Measurements from ENCODE around the gene YTHDC2. TPM values are rescaled to one million over a fixed set of nuclear protein-coding genes. Genes with fewer than 3 reads are reported as not detected.
A peak's percentile ranks its signal among the peaks of the same experiment; 100 is the strongest.

Gene YTHDC2
- total RNA-seq (2014; rRNA removed): 12.1 and 14.4 TPM in 2 replicates
- 4.2 TPM for polyA plus RNA-seq (2012)

DNA sequence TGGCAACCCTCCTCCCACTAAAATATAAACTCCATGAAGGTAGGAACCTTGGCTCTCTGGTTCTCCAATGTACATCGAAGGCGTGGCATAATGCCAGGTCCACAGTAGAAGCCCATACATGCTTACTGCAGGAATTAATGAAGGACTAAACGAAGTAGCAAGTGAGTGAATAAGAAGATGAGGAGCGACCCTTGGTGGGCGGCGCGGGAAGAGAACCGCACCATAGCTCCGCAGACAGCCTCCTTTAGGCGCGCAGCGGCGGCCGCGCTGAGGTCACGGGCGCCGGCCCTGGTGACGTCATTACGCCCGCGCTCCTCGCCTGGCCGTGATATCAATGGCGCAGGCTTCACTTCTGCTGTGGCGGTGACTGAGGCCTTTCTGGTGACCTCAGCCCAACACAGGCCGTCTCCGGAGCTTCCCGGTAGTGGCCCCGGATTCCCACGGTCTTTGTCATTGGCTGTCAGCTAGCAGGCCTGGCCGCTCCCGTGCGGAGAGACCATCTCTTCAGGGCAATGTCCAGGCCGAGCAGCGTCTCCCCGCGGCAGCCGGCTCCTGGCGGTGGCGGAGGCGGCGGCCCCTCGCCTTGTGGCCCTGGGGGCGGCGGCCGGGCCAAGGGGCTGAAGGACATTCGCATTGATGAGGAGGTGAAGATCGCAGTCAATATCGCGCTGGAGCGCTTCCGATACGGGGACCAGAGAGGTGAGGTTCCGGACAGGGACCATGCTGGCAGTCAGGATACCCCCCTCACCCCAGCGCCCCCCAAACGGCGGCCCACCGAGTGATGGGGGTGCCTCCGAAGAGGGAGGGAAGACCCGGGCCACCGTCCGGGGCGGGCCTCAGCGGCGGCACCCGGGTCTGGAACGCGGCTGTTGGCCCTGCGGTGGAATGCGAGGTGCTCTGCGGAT lies at the start of gene YTHDC2:
Gene YTHDC2, plus strand, starts transcription at position 311 of the 905 bp plus-strand sequence. Its CDS starts 202 bp downstream, at position 513.
- peak; percentile 86 for DNase-seq (ENCODE audit: low read depth)

DNA sequence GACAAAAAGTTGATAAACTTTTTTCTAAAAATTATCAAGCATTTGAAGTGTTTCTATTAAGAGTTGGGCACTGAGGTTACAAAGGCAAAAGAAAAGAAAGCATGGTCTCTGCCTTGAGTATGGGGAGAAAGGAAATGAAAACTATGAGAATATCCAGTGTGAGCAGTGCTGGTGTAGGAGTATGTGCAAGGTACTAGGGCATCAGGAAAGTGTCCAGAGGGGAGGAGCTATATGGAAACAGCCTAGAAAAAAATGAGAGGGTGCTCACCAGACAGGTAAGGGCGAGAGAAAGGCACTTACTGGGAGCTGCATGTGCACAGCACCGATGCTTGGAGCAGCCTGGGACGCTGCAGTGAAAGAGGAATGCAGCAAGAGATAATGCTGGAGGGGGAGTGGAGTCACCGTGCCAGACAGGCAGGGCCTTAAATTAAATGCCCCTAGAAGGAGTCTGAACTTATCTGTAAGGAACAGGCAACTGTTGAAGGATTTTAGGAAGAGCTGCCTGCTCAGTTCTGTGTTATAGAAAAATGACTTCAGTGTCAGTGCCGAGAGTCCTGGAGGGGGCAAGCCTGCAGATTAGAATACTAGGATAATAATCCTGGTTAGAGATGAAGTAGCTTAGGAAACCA lies 39.3 kb upstream of the YTHDC2 start:
- DNase-seq (ENCODE audit: low read depth): no peak

DNA sequence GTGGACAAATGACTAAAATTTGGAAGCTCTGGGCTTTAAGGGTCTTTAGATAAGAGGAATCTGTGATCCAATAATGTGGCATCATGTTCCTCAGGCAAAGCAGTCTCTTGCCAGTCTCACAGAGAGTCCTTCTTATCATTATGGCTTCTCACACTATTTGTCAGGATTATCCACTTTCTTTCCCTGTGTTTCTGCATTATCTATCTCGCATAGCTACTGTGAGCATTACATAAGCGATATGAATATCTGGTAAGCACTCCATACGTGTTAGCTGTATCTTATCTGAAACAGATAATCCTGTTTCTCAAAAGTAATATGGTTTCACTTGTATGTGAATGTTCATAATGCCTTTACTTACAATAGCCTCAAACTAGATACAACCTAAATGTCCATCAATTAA lies 34.8 kb upstream of the YTHDC2 start:
- DNase-seq (ENCODE audit: low read depth): no peak

DNA sequence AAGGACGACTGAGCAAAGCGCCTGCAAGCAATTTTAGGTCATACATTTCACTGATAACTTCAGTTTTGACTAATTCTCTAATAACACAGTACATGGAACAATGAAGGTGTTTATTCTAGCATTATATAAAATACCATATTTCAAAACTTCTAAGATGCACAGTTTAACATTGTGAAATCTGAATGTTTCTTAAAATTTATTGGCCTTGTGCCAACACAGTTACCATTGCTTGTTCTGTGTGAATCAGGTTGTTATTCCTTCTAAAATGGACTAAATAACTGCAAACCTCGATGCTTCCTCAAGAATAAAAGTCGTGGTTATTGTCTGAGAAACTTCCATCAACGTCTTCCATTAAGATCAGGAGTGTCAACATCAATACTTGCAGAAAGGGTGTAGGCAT lies 33.3 kb upstream of the YTHDC2 start:
- no peak for DNase-seq (ENCODE audit: low read depth)

DNA sequence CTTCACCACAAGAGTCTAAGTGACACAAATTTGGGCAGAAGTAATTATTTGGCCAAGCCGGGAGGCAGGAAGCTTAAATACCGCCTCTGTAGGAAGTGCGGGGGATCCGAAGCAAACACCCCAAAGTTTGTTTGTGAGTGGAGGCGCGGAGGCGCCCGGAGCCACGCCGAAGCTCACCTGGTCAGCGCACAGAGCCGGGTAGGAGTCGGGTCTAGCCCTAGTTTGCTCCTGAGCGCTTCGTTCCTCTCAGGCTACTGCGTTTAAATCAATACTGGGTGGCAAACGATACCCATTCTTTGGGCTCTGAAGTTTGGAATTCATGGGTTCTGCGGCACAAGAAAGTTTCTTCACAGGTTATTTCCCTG lies 26.1 kb upstream of the YTHDC2 start:
- peak; percentile 29 for DNase-seq (ENCODE audit: low read depth)

DNA sequence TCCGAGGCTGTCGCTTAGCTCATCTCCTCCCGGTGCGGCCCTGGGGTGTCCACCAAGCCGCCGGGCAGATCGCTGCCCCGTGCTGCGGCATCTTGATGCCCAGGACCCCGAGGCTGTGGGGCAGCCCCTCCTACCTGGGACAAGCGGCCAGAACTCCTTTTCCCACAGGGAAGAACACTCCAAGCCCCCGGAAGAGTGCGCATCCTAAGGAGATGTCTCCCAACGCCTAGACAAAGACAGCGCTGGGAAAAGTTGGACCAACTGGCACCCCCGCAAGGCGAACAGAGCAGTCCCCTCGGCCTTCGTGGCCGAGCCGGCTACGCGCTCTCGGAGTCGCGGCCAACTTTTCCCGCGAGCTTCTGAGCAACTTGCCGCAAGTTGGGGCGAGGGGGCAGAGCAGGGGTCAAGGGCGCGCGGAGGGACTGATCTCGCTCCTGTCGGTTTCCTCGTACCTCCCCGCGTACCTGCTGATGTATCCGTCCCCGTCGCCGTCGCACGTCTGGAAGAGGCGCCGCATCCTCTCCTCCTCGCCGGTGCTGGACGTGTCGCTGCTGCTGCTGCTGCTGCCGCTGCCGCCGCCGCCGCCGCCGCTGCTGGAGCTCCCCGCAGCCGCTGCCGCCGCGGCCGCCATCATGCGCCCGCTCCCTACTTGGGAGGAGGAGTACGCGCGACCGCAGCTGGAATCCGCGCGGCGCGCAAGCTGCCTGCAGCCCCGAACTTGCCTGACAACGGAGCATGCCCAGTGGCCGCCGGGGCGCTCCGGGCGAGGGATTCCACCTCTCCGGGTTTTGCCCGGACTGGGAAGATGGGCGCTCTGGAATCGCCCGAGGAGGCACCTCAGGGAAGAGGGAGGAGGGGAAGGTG lies 25.5 kb upstream of the YTHDC2 start, which contains the start of gene MCC:
Gene MCC, minus strand, starts transcription at position 673 of the 864 bp plus-strand sequence.
- peak; percentile 90 for DNase-seq (ENCODE audit: low read depth)

DNA sequence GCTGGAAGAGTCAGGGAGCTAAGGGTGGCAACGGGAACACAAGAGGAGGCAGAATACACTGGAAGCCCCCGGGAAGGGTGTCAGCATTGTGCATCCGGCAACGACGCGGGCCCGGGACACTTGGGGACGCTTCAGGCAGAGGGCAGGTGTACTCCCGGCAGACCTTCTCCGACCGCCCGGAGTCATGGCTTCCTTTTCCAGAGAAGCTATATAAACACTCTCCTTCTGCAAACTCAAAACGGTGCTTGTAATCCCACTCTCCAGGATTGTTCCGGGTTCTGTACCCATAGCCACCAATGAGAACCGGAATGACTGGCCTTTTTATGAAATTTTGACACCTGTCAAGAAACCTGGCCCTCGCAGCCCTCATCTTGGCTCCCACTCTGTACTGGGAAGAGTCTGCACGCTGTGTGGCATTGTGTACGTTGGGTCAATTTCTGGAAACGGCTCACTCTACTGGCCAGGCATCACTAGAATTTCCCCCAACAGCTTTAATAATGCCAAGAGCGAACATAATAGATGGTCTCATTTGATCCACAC lies 24.8 kb upstream of the YTHDC2 start:
- DNase-seq (ENCODE audit: low read depth): peak; percentile 39

DNA sequence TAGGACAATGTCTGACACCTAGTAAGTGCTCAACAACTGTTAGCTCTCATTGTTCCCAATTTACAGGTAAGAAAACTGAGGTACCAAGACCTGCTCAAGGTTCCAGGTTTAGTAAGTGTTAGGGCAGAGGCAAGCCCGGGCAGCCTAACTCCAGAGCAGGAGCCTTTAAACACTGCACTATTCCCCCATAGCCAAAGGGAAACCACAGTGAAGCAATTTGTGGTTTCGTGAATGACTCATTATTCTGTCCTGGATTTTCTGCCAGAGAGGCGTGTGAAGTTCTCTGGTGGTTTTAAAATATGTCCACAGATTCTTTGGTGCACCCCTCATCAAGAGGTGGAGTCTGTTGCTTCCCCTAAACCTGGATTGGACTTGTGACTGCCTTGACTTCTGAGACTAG lies 24.2 kb upstream of the YTHDC2 start:
- DNase-seq (ENCODE audit: low read depth): peak; percentile 99

DNA sequence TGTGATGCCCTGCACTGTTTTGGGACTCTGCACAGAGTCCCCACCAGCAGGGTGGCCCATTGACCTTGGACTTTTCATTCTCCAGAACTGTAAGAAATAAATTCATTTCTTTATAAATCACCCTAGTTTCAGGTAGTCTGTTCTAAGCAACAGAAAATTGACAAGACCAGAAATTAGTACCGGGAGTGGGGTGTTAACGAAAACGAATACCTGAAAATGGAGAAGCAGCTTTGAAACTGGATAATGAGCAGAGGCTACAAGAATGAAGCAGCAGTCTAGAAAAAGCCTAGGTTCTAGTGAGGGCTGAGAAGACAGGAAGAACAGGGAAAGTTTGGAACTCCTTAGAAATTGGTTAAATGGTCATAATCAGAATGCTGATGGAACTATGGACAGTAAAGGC lies 23.2 kb upstream of the YTHDC2 start:
- DNase-seq (ENCODE audit: low read depth): no peak

DNA sequence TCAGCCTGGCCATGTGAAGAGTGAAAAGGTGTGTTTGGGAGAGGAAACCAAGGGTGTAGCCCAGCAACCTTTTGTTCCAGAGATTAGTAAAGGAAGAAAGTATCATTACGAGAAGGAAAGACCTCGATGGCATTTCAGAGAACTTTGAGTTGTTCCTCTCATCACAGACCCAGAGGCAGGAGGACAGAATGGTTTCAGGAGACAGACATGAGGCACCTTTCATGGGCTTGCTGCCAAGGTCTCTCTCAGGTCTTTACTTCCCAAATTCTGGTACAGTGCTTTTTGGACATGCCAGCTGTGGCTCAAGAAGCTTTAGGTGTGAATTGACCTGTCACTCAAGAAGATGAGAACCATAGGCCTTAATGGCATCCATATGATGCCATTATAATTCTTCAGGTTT lies 22.5 kb upstream of the YTHDC2 start:
- no peak for DNase-seq (ENCODE audit: low read depth)

DNA sequence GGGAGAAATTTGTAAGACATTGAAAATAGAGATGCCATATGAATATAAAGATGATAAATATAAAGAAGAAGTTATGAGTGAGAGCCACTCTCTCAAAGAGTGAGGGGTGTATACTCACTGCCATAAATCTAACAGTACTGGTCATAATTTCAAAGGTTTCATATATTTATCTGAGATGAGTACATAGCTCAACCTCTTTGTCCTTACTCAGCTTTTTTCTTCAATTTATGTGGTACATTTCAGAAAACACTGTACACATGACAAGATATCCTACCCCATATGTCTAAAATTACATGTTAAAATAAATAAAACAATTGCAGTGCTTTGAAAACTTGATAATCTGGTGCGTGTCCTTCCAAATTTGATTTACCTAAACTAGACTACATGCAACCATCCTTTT lies 20.0 kb upstream of the YTHDC2 start:
- DNase-seq (ENCODE audit: low read depth): no peak

DNA sequence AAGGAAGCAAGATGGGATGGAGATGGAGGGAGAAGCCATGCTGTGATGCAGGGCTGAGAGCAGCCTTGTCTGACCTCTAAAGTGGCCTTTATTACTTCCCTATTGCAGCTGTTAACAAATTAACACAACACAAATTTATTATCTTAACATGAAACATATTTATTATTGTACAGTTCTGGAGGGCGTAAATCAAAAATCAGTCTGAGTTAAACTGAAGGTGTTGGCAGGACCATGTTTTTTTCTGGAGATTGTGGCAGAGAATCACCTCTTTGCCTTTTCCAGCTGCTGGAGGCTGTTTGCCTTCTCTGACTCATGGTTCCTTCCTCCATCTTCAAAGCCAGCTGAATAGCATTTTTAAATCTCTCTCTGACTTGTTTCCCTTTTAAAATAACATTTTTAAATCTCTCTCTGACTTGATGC lies 18.1 kb upstream of the YTHDC2 start:
- peak; percentile 50 for DNase-seq (ENCODE audit: low read depth)

DNA sequence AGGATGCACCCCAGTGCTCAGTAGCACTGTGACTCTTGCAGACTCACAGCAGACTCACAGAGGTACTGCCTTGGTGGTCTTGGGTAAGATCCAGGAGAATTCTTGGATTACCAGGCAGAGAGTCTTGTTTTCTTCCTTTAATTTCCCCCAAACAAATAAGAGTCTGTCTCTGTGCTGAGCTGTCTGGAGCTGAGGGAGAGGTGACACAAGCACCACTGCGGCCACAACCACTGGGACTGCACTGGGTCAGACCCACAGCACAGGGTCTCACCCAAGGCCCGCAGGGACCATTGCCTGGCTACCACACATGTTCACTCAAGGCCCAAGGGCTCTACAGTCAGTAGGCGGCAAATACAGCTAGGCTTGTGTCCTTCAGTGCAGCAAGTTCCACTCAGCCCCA lies 11.4 kb upstream of the YTHDC2 start:
- DNase-seq (ENCODE audit: low read depth): no peak

DNA sequence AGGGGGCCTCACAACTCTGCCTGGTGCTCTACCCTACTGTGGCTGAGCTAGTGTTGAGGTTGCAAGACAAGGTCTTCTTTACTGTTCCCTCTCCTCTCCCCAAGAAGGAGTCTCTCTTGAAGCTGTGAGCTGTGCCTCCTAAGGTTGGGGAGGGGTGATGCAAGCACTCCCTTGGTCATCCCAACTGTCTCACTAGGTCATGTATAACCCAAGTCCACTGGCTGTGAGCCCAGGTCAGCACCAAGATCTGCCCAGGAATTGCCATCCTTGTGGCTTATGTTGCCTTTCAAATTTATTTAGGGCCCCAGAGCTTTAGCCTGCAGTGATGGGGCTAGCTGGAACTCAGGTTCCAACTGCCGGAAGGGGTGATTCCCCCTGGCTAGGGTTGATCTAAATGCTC lies 10.3 kb upstream of the YTHDC2 start:
- DNase-seq (ENCODE audit: low read depth): peak; percentile 49

DNA sequence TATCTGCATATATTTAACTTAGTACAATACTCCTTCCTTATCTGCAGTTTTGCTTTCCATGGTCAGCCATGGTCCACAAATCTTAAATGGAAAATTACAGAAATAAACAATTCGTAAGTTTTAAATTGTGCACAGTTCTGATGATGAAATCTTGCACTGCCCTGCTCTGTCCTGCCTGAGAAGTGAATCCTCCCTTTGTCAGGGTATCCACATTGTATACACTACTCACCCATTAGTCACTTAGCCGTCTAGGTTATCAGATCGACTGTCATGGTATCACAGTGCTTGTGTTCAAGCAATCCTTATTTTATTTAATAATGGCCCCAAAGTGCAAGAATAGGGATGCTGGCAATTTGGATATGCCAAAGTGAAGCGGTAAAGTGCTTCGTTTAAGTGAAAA lies 8.3 kb upstream of the YTHDC2 start:
- DNase-seq (ENCODE audit: low read depth): no peak

DNA sequence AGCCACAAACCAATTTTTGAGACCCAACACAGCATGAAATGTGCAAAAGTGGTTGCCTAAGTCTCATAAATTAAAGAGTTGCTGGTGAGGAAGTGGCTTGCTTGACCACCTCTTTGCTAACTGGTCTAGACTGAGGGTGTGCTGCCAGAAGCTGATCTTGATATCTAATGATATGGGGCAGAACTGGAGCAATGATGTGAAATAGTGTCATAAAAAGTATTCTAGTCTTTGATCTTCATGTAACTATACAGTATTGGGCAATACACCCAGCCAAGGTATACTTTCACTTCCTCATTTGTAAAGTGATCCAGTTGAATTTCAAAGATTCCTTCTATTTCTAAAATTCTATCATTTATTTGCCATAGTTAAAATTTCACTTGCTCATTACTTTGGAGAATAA lies 5.9 kb upstream of the YTHDC2 start:
- no peak for DNase-seq (ENCODE audit: low read depth)

DNA sequence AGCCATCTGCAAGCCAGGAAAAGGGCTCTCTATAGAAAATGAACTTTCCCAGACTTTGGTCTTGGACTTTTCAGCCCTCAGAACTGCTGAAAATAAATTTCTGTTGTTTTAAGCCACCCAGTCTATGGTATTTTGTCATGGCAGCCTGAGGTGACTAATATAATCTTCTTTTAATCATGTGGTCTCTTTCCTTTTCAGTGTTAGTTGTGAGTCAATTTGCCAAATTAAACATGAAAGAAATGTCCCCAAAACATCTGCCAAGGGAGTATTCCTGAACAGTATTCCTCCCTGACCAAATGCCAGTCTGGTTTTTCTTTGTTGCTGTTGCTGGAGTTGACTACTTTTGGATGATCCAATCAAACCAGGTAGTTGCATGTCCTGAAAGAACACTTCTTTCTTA lies 4.7 kb upstream of the YTHDC2 start:
- peak; percentile 49 for DNase-seq (ENCODE audit: low read depth)

DNA sequence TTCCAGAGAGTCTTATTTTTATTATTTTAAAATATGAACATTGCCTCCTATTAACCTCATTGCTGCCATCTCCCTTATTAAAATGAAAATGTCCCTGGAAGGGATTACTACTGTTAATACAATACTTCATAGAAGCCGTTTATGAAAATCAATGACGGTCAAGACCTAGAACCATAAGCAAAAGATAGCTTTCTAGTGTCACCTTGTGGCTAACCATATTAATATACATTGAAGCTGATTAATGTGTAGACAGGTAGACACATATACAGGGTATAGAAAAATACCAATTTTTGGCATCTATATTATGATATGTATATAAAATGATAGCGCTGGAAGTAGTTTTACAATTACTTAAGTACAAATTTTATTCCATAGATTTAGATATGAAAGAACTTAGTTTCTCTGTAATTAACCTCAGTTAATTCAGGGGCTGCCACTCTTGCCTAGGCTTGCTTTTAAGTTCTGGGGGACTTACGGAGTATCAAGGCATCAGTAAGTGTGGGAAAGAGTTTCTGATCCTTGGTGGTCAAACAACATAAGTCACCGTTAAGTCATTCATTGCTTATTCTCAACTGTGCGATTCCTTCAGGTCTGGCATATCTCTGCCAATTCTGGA lies 2.5 kb upstream of the YTHDC2 start:
- peak; percentile 55 for DNase-seq (ENCODE audit: low read depth)

DNA sequence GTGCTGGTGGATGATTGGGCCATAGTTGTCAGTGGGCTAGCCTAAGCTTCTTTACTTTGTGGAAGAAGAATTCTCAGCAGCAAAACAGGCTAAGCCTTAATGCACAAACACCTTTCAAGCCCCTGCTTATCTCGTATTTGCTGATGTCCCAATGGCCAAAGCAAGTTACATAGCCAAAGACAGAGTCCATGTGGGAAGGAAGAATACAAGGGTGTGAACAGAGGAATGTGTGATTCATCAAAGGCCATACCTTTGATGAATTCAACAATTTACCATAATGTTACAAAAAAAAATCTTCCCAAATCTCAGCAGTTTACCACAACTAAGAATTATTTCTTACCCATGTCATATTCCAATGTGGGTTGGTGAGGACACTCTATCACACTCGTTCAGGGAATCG lies 1.2 kb upstream of the YTHDC2 start:
- no peak for DNase-seq (ENCODE audit: low read depth)

DNA sequence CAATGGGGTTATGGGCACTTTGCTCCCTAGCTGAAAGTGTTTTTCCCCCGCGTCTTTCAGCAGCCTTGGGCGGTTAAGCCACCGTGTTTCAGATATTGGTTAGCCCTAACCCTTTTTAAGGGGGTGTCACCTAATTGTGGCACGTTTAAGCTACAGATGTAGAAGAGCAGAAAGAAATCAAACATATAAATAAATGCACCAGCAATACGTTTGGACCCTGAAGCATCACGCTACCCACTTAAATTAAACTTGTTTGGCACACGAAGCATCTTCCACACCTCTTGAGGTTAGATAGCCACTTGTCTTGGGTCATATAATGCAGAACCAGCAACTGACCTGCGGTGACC lies 768 bp downstream of the YTHDC2 start:
- no peak for DNase-seq (ENCODE audit: low read depth)

DNA sequence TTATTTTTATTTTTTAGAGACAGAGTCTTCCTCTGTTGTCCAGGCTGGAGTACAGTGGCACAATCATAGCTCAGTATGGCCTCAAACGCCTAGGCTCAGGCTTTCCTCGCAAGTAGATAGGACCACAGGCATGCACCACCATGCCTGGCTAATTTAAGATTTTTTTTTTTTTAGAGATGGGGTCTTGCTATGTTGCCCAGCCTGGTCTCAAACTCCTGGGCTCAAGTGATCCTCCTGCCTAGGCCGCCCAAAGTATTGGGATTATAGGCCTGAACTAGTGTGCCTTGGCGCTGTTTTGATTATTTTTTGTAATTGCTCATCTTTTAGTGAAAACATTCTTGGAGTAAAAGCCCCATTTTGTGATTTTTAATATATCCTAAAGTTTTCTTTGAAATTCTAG lies 5.4 kb downstream of the YTHDC2 start:
- DNase-seq (ENCODE audit: low read depth): no peak

Measured in LHCN-M2 (cell line).